Hepatocyte (in vitro differentiated cells): ENCODE results near the gene VPS9D1. TPM values are rescaled to one million over a fixed set of nuclear protein-coding genes. Genes with fewer than 3 reads are reported as not detected.
"Not testable (repeated sequence)": the region's sequence is repeated elsewhere in the genome, so short reads cannot be mapped to it uniquely, and the experiment has no call there.

Source experiments
- DNase-seq: peaks from one replicate; pipeline ENCODE4 v3.0.0-alpha.2; 2016; ENCODE audit warnings: low spot score
- H2AFZ ChIP-seq: fragments of 200-600 bp; sonication (generic); 2 replicates; pipeline ENCODE4 v1.6.0; 2016; ENCODE audit warnings: antibody characterized with exemption, mild to moderate bottlenecking
- H3K27ac ChIP-seq: fragments of 200-600 bp; sonication (generic); 2 replicates; pipeline ENCODE4 v1.5.1; 2016; ENCODE audit warnings: mild to moderate bottlenecking
- H3K27me3 ChIP-seq: fragments of 200-600 bp; sonication (generic); 2 replicates; pipeline ENCODE4 v1.6.1; 2016
- H3K36me3 ChIP-seq: fragments of 200-600 bp; sonication (generic); replicated peaks from 2 replicates; pipeline ENCODE4 v1.5.1; 2016; ENCODE audit warnings: low read depth; ENCODE audit not compliant: insufficient read depth
- H3K4me1 ChIP-seq: fragments of 200-600 bp; sonication (generic); 2 replicates; pipeline ENCODE4 v1.5.1; 2016; ENCODE audit warnings: mild to moderate bottlenecking, moderate library complexity; ENCODE audit not compliant: insufficient read depth
- H3K4me2 ChIP-seq: fragments of 200-600 bp; sonication (generic); 2 replicates; pipeline ENCODE4 v1.6.0; 2016
- H3K4me3 ChIP-seq: fragments of 200-600 bp; sonication (generic); 2 replicates; pipeline ENCODE4 v1.5.1; 2016; ENCODE audit warnings: mild to moderate bottlenecking
- H3K79me2 ChIP-seq: fragments of 200-600 bp; sonication (generic); 2 replicates; pipeline ENCODE4 v1.6.0; 2017; ENCODE audit warnings: mild to moderate bottlenecking
- H3K9me2 ChIP-seq: fragments of 200-600 bp; sonication (generic); replicated peaks from 2 replicates; pipeline ENCODE4 v1.6.0; 2017; ENCODE audit warnings: mild to moderate bottlenecking; ENCODE audit not compliant: insufficient read depth
- H3K9me3 ChIP-seq: fragments of 200-600 bp; sonication (generic); 2 replicates; pipeline ENCODE4 v1.5.1; 2016; ENCODE audit warnings: low read depth, mild to moderate bottlenecking
- H4K20me1 ChIP-seq: fragments of 200-600 bp; sonication (generic); 2 replicates; pipeline ENCODE4 v1.6.0; 2016; ENCODE audit warnings: mild to moderate bottlenecking; ENCODE audit not compliant: insufficient read depth, poor library complexity, severe bottlenecking
- EZH2 ChIP-seq: fragments of 200-600 bp; sonication (generic); IDR thresholded peaks from 2 replicates; pipeline ENCODE4 v1.6.1; 2016; ENCODE audit warnings: antibody characterized with exemption, mild to moderate bottlenecking, borderline replicate concordance
- EZH2phosphoT487 ChIP-seq: fragments of 200-600 bp; sonication (generic); IDR thresholded peaks from one replicate; pipeline ENCODE4 v1.6.1; 2018; ENCODE audit warnings: antibody characterized with exemption, mild to moderate bottlenecking, low read depth, moderate library complexity; ENCODE audit not compliant: unreplicated experiment, severe bottlenecking
- WGBS: methylation state at CpG from one replicate; pipeline ENCODE4 v1.1.6; 2016; ENCODE audit warnings: low lambda C conversion rate; ENCODE audit errors: missing lambda C conversion rate; 5-methylcytosine and 5-hydroxymethylcytosine counted together
- polyA plus RNA-seq: library from polyadenylated mRNA; unstranded; fragments of >200 nt; fragmentation: Nextera tagmentation; extraction: Ambion mirVana; gene quantifications from 2 replicates; pipeline ENCODE4 v1.2.1, GENCODE V29; 2016
- total RNA-seq: library from RNA; depleted of rRNA; stranded (reverse); fragments of >200 nt; gene quantifications from 2 replicates; pipeline ENCODE4 v1.2.3, GENCODE V29; 2014
- TF ChIP-seq, protein P1 (sequence below): fragments of 200-600 bp; sonication (generic); IDR thresholded peaks from 2 replicates; pipeline ENCODE4 v1.5.1; 2016; ENCODE audit warnings: antibody characterized with exemption, mild to moderate bottlenecking; ENCODE audit not compliant: poor library complexity

Gene VPS9D1
- total and polyA plus RNA-seq, 2 experiments from 2014 or later = 13.8 to 25.5 TPM

DNA sequence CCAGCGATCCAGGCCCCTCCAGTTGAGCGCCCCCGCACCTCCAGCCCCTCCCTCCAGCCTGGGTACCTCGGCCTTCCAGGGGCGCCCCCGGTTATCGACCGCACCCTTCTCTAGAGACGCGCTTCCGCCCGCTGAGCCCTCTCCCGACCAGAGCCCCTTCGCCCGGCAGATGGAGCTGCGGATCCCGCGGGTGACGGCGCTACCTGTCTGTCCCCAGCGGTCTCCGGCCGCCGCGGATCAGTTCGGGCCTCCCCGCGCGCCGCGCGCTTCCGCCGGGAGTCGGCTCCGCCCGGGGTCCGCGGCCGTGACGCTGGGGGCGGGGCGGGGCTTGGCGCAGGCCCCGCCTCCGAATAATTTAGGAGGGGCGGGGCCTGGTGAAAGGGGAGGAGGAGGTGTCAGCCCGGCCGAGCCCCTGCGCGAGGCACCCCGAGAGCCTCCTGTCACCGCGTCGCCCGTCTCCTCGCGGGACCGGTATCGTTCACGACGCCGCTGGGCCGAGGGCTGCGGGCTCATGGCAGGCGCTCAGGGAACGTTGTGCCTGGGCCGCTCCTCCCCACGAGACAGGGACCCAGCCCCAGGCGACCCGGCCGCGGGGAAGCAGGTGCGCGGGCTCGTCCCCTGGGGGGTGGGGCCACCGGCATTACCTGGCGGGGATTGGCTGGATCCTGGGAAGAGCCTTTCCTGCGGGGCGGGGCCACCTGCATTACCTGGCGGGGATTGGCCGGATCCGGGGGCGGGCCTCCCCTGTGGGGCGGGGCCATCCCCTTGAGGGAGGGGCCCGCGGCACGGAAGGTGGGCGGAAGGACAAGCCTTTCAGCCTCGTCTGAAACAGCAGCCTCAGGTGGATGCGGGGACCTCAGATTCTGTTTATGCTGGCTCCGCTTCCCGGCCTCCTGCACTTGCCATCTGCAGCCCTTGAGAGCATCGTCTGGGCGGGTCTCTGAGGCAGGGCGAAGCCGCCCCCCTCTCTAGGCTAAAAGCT, 19.0 kb downstream of the VPS9D1 start, which contains the start of gene SPATA2L:
Gene SPATA2L (minus strand): TSS at position 281 of the 982 bp plus-strand sequence. CDS start 473 bp downstream, outside the sequence.
- Histone ChIP-seq H3K79me2 (peaks cover 5% of the 10 kb centered on the region), H3K9me2 (no peaks in the 10 kb centered on the region), H3K27ac (peak within 1 kb of the TSS; percentile 95), H4K20me1 (peaks cover 9% of the 10 kb centered on the region), H3K9me3 (no peaks in the 10 kb centered on the region), H3K4me2 (peak within 1 kb of the TSS; percentile 90), H3K36me3 (no peaks in the 10 kb centered on the region), H2AFZ (peak within 1 kb of the TSS; percentile 49), H3K4me1 (peaks cover 10% of the 10 kb centered on the region), H3K27me3 (no peaks in the 10 kb centered on the region), H3K4me3 (peak within 1 kb of the TSS; percentile 38)
- TF ChIP-seq EZH2 (no peak), EZH2phosphoT487 (no peak)
- TF ChIP-seq, protein P1, sequence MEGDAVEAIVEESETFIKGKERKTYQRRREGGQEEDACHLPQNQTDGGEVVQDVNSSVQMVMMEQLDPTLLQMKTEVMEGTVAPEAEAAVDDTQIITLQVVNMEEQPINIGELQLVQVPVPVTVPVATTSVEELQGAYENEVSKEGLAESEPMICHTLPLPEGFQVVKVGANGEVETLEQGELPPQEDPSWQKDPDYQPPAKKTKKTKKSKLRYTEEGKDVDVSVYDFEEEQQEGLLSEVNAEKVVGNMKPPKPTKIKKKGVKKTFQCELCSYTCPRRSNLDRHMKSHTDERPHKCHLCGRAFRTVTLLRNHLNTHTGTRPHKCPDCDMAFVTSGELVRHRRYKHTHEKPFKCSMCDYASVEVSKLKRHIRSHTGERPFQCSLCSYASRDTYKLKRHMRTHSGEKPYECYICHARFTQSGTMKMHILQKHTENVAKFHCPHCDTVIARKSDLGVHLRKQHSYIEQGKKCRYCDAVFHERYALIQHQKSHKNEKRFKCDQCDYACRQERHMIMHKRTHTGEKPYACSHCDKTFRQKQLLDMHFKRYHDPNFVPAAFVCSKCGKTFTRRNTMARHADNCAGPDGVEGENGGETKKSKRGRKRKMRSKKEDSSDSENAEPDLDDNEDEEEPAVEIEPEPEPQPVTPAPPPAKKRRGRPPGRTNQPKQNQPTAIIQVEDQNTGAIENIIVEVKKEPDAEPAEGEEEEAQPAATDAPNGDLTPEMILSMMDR = peak; percentile 34
- DNase-seq = peak; percentile 97
- 1% methylated on average over 65 of the region's 97 CpGs for WGBS

DNA sequence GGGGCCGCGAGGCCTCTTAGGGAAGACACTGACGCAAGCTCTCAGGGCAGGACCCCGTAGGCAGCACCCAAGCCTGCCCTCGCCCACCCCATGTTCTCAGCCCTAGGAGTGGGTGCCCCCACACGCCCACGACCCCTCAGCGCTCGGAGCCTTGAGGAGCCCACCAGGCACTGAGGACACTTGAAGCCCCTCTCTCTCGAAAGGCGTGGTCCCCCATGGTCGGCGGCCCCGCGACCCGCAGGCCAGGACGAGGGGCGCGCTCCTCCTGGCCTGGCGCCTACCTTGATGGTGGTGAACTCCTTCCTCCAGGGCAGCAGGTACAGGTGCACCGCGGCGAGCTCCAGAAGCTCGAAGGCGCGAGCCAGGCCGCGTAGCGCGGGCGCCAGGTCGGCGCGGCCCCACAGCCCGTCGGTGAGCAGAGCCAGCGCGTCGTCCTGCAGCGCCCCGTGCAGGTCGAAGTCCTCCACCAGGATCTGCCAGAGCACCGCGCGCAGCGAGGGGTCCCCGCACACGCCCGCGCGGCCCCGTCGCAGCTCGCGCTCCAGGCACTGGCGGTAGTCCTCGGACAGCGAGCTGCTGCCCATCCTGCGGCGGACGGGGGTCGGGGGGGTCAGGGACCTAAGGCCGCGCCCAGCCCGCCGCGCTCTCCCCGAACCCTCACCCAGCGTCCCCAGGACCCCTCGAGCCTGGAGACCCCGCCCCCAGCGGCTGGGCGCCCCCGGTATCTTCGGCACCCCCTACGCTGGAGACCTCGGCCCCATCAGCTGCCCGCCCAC, 19.9 kb downstream of the VPS9D1 start:
- Histone ChIP-seq H4K20me1 (peaks cover 9% of the 10 kb centered on the region), H3K4me1 (peaks cover 10% of the 10 kb centered on the region), H3K27ac (peak overlapping the region; percentile 95), H3K9me2 (no peaks in the 10 kb centered on the region), H2AFZ (peak overlapping the region; percentile 46), H3K9me3 (no peaks in the 10 kb centered on the region), H3K4me2 (peak overlapping the region; percentile 90), H3K27me3 (no peaks in the 10 kb centered on the region), H3K79me2 (peaks cover 5% of the 10 kb centered on the region), H3K4me3 (peak overlapping the region; percentile 38), H3K36me3 (no peaks in the 10 kb centered on the region)
- 3% methylated on average over 65 of the region's 78 CpGs for WGBS
- TF ChIP-seq EZH2phosphoT487 (no peak), EZH2 (no peak)
- TF ChIP-seq, protein P1 = peak; percentile 31
- DNase-seq = peak; percentile 93

DNA sequence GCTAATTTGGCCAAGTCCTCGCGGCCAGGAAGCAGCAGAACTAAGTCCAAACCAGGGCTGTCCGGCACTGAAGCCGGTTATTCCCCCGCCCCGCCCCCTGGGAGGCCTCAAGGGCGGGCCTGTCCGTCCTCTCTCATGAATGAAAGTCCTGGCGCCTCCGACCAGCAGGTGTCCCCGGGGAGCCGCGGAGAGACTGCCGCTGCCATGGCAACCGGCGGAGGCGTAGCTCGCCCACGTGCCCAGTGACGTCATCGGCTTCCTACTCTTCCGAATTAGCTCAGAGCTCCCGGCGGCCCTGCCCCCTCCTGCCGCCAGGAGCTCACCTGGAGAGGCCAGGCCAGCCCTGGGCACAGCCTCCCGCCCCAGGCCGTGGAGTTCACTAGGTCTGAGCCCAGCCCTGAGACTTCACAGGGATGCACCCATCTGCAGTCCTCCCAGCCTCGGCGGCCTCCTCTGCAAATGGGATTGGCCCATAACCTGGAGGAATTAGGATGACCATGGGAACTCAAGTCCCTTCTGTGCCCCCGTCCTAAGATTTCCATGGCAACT, 20.5 kb downstream of the VPS9D1 start:
- Histone ChIP-seq H3K36me3 (no peaks in the 10 kb centered on the region), H3K27me3 (no peaks in the 10 kb centered on the region), H3K9me3 (no peaks in the 10 kb centered on the region), H2AFZ (no peak overlapping the region), H3K79me2 (peaks cover 5% of the 10 kb centered on the region), H3K4me1 (peaks cover 10% of the 10 kb centered on the region), H3K9me2 (no peaks in the 10 kb centered on the region), H3K4me2 (peak overlapping the region; percentile 90), H4K20me1 (peaks cover 9% of the 10 kb centered on the region), H3K27ac (peak overlapping the region; percentile 95), H3K4me3 (peak overlapping the region; percentile 38)
- peak; percentile 100 for DNase-seq
- WGBS = 1% methylated on average over 30 of the region's 30 CpGs
- TF ChIP-seq, protein P1 = peak; percentile 74
- no peak for TF ChIP-seq EZH2

DNA sequence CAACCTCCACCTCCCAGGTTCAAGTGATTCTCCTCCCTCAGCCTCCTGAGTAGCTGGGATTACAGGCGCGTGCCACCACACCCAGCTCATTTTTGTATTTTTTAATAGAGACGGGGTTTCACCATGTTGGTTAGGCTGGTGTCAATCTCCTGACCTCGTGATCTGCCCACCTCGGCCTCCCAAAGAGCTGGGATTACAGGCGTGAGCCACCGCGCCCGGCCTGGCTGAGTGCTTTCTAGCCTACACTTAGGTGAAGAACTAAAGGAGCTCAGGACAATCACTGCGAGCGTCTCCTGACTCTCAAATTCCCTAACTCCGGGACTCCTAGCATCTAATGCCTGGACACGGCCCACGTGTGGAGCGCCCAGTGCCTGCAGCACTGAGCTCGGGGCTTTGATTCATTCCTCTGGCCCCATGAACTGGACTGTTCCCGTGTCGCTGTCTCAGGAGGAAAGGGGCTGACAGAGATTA, 21.0 kb downstream of the VPS9D1 start:
- Histone ChIP-seq H3K27ac (peak overlapping the region; percentile 71), H3K4me2 (peak overlapping the region; percentile 90), H3K4me1 (peaks cover 10% of the 10 kb centered on the region)
- H3K27me3 ChIP-seq, H3K36me3 ChIP-seq, H3K9me2 ChIP-seq, H3K9me3 ChIP-seq, H3K4me3 ChIP-seq, H3K79me2 ChIP-seq, DNase-seq, H4K20me1 ChIP-seq, H2AFZ ChIP-seq: not testable (repeated sequence)
- WGBS = 64% methylated on average over 18 of the region's 18 CpGs

DNA sequence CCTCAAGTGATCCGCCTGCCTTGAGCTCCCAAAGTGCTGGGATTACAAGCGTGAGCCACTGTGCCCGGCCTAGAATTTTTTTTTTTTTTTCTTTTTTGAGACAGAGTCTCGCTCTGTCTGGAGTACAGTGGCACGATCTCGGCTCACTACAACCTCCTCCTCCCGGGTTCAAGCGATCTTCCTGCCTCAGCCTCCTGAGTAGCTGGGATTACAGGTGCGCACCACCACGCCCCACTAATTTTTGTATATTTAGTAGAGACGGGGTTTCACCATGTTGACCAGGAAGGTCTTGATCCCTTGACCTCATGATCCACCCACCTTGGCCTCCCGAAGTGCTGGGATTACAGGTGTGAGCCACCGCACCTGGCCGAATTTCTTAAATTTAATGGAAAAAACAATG, 22.0 kb downstream of the VPS9D1 start:
- not testable (repeated sequence) for DNase-seq, H3K4me3 ChIP-seq, H2AFZ ChIP-seq, H3K9me3 ChIP-seq, H3K27ac ChIP-seq, H3K27me3 ChIP-seq, H3K79me2 ChIP-seq, H3K9me2 ChIP-seq, H3K4me2 ChIP-seq, H4K20me1 ChIP-seq, H3K36me3 ChIP-seq
- H3K4me1 ChIP-seq = peaks cover 10% of the 10 kb centered on the region
- WGBS = 97% methylated on average over 13 of the region's 14 CpGs
